ENCODE measurements around the gene TMEM254.

DNA sequence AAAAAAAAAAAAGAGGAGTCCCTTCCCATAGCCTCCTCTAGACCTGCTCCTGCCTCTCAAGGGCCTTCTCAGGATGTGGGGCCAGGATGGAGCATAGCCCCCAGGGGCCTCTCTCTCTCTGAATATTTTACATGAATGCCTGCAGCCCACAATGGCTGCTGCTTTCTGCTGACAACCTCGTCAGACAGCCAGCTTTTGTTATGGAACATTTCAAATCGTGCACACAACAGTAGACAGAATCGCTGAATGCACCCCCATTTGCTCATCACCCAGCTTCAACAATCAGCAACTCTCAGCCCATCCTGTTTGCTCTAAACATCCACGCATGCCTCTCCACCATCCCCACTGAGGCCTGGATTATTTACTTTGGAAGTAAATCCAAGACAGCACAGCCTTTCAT lies 59.5 kb downstream of the TMEM254 start:
- TF ChIP-seq EZH2phosphoT487 (IDR thresholded peaks at IDR 0.05; ENCODE audit: borderline replicate concordance, low read length): no peak
- TF ChIP-seq, protein P1, sequence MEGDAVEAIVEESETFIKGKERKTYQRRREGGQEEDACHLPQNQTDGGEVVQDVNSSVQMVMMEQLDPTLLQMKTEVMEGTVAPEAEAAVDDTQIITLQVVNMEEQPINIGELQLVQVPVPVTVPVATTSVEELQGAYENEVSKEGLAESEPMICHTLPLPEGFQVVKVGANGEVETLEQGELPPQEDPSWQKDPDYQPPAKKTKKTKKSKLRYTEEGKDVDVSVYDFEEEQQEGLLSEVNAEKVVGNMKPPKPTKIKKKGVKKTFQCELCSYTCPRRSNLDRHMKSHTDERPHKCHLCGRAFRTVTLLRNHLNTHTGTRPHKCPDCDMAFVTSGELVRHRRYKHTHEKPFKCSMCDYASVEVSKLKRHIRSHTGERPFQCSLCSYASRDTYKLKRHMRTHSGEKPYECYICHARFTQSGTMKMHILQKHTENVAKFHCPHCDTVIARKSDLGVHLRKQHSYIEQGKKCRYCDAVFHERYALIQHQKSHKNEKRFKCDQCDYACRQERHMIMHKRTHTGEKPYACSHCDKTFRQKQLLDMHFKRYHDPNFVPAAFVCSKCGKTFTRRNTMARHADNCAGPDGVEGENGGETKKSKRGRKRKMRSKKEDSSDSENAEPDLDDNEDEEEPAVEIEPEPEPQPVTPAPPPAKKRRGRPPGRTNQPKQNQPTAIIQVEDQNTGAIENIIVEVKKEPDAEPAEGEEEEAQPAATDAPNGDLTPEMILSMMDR (IDR thresholded peaks at IDR 0.05; ENCODE audit: low read depth, low read length, poor library complexity, severe bottlenecking): no peak
